Nephron progenitor cell (in vitro differentiated cells): Measurements from ENCODE around the gene SIAH3.
"Not testable (repeated sequence)": the region's sequence is repeated elsewhere in the genome, so short reads cannot be mapped to it uniquely, and the experiment has no call there.

Source experiments
- DNase-seq: peaks from one replicate; pipeline ENCODE4 v3.0.0; 2021
- H3K27ac Mint-ChIP-seq: 2 replicates; pipeline ENCODE4 v1.8.0; 2021; ENCODE audit warnings: mild to moderate bottlenecking, moderate library complexity, mixed read lengths
- H3K27me3 Mint-ChIP-seq: 2 replicates; pipeline ENCODE4 v1.8.0; 2021; ENCODE audit warnings: mild to moderate bottlenecking, low read depth, mixed read lengths; ENCODE audit not compliant: poor library complexity
- H3K36me3 Mint-ChIP-seq: 2 replicates; pipeline ENCODE4 v1.8.0; 2021; ENCODE audit warnings: low read depth, mixed read lengths
- H3K4me1 Mint-ChIP-seq: 2 replicates; pipeline ENCODE4 v1.8.0; 2021; ENCODE audit warnings: mixed read lengths
- H3K4me3 Mint-ChIP-seq: 2 replicates; pipeline ENCODE4 v1.8.0; 2021; ENCODE audit warnings: mild to moderate bottlenecking, moderate library complexity, mixed read lengths
- H3K9me3 Mint-ChIP-seq: 2 replicates; pipeline ENCODE4 v1.8.0; 2021; ENCODE audit warnings: mild to moderate bottlenecking, moderate library complexity, mixed read lengths
- TF ChIP-seq, protein P1 (sequence below): fragments of 200-600 bp; sonication (generic); IDR thresholded peaks from 2 replicates; pipeline ENCODE4 v1.5.0; 2021; ENCODE audit warnings: antibody characterized with exemption

Gene SIAH3

DNA sequence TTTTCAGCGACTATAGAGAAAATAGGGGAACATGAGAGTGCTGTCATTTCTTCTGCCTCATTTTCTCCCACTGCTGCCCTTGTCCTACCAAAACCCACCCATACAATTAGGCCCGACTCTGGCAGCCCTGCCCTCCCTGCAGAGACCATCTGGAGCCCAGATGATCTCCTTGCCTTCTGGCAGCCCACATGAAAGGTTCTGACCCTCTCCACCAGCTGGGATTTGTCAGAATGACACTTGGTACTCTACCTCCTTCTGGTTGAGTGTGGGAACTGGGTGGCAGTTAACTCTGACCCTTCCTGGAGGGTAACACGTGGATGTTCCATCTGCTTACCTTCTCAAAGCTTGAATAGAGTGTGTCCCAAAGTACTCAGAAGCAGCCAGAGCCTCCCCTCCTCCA, 21.0 kb upstream of the SIAH3 start:
- DNase-seq, result no peak
- H3K27ac Mint-ChIP-seq, result peak overlapping the region; percentile 42
- no peaks in the 10 kb centered on the region for H3K36me3 Mint-ChIP-seq

DNA sequence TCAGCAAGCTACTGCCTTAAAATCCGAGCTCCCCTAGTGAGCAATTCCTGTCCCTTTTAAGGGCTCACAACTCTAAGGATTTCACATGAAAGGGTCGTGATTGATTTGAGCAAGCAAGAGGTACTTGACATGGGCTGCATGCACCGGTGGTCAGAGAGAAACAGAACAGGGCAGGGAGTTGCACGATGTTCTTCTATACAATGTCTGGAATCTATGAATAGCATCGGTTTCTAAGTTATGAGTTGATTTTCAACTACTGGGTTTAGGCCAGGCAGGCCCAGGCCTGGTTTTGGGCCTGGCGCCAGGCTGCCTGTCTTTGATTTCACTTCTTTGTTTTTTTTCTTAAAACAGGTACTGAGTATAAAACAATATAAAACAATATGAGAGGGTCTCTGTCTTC, 19.6 kb upstream of the SIAH3 start:
- not testable (repeated sequence) for H3K27me3 Mint-ChIP-seq, DNase-seq, H3K36me3 Mint-ChIP-seq, H3K4me3 Mint-ChIP-seq
- Mint-ChIP-seq H3K27ac (peak overlapping the region; percentile 70), H3K4me1 (peaks cover 26% of the 10 kb centered on the region), H3K9me3 (peaks cover 12% of the 10 kb centered on the region)

More for the DNA sequence above, 21.0 kb upstream of the SIAH3 start:
- peaks cover 3% of the 10 kb centered on the region for H3K27me3 Mint-ChIP-seq
- peaks cover 26% of the 10 kb centered on the region for H3K4me1 Mint-ChIP-seq
- H3K9me3 Mint-ChIP-seq, result peaks cover 8% of the 10 kb centered on the region
- H3K4me3 Mint-ChIP-seq, result no peak overlapping the region
- TF ChIP-seq, protein P1, sequence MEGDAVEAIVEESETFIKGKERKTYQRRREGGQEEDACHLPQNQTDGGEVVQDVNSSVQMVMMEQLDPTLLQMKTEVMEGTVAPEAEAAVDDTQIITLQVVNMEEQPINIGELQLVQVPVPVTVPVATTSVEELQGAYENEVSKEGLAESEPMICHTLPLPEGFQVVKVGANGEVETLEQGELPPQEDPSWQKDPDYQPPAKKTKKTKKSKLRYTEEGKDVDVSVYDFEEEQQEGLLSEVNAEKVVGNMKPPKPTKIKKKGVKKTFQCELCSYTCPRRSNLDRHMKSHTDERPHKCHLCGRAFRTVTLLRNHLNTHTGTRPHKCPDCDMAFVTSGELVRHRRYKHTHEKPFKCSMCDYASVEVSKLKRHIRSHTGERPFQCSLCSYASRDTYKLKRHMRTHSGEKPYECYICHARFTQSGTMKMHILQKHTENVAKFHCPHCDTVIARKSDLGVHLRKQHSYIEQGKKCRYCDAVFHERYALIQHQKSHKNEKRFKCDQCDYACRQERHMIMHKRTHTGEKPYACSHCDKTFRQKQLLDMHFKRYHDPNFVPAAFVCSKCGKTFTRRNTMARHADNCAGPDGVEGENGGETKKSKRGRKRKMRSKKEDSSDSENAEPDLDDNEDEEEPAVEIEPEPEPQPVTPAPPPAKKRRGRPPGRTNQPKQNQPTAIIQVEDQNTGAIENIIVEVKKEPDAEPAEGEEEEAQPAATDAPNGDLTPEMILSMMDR, result no peak

- TF ChIP-seq, protein P1, result no peak
- no peak overlapping the region for H3K4me3 Mint-ChIP-seq
- H3K36me3 Mint-ChIP-seq, result no peaks in the 10 kb centered on the region
- H3K27me3 Mint-ChIP-seq, result peaks cover 3% of the 10 kb centered on the region
- H3K9me3 Mint-ChIP-seq, result peaks cover 12% of the 10 kb centered on the region
- DNase-seq, result no peak
- H3K4me1 Mint-ChIP-seq, result peaks cover 31% of the 10 kb centered on the region
- H3K27ac Mint-ChIP-seq, result no peak overlapping the region
Measured at GRCh38 chr13:45870232-45870631, 18.7 kb upstream of the SIAH3 start.

DNA sequence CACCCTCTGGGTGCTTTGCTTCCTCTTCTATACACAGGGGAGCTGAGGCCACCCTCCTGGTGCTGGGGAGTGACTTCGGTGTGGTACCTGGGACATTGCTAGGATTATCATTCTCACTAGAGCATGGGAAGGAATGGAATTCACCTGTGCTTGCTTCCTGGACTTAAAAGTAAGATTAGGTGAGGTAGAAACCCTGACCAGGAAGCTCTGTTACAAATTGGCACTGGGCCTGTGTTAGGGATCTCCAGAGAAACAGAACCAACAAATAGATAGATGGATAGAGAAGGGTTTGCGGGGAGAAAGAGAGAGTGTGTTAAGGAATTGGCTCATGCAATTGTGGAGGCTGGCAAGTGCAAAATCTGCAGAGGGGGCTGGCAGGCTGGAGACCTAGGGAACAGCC, 13.9 kb upstream of the SIAH3 start:
- H3K4me3 Mint-ChIP-seq, result no peak overlapping the region
- TF ChIP-seq, protein P1, result no peak
- H3K36me3 Mint-ChIP-seq, result no peaks in the 10 kb centered on the region
- H3K4me1 Mint-ChIP-seq, result peaks cover 10% of the 10 kb centered on the region
- H3K9me3 Mint-ChIP-seq, result peaks cover 10% of the 10 kb centered on the region
- peak overlapping the region; percentile 10 for H3K27ac Mint-ChIP-seq
- DNase-seq, result no peak
- peaks cover 10% of the 10 kb centered on the region for H3K27me3 Mint-ChIP-seq

DNA sequence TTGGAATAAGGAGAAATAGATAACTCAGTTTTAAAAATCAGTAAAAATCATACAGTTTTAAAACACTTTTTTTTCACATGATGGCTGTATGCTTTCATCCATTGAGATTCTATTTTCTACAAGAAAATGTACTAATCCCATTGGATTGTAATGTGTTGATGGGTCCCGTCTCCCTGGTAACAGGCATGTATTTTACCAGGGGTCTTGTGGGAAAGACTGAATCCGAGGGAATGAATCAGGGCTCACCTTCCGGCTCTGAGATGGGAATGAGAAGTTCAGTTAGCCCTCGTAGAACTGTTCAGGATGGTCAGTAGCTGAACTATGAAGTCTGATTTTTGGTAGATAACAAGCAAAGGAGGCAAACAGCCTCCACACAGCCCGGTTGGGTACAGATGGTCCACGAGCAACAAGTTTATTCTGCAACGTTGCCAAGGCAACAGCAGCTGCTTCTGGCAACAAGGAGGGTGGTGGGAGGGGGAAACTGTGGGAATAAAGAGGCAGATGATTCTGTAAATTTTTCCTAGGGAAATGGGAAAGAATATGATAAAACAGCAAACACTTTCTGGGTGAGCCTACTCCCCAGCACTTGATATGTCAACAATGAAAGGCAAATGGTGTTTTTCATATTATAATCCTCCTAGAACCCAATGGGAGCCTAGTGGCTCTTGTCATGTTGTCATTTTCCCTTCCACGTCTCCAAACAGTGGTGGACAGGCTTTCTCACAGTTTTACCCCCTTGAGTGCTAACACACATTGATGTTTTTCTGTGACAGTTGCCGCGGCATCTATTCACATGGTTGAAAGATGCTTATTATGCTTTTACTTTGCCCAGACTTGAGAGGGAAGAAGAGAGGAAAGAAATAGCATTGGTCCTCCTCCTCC, 12.4 kb upstream of the SIAH3 start:
- Mint-ChIP-seq H3K27ac (no peak overlapping the region), H3K4me1 (peaks cover 24% of the 10 kb centered on the region), H3K4me3 (no peak overlapping the region), H3K36me3 (no peaks in the 10 kb centered on the region), H3K9me3 (peaks cover 15% of the 10 kb centered on the region), H3K27me3 (peaks cover 7% of the 10 kb centered on the region)
- TF ChIP-seq, protein P1, result no peak
- no peak for DNase-seq

- Mint-ChIP-seq H3K36me3 (no peaks in the 10 kb centered on the region), H3K27ac (no peak overlapping the region), H3K27me3 (peaks cover 7% of the 10 kb centered on the region), H3K4me3 (no peak overlapping the region), H3K4me1 (peaks cover 33% of the 10 kb centered on the region), H3K9me3 (peaks cover 12% of the 10 kb centered on the region)
- TF ChIP-seq, protein P1, result no peak
- DNase-seq, result no peak
Measured at GRCh38 chr13:45861322-45861721, 9.8 kb upstream of the SIAH3 start.
